PC-9 (cell line): ENCODE data around the gene LEPR. TPM values are rescaled to one million over a fixed set of nuclear protein-coding genes. Genes with fewer than 3 reads are reported as not detected.

Experiments
- BruUV-seq: library from RNA; stranded (reverse); fragments of 400-500 nt; replicated peaks from 2 replicates; lab custom pipeline; 2021; lab: Mats Ljungman, UMichigan
- CTCF ChIA-PET: fragments of 300-600 bp; sonication (Branson Sonifier 250); formaldehyde crosslinking; loops from one replicate; lab custom pipeline; 2022; ENCODE audit warnings: antibody characterized with exemption; lab: Charles Lee
- POLR2A ChIA-PET: fragments of 300-600 bp; sonication (Branson Sonifier 250); formaldehyde crosslinking; loops from one replicate; lab custom pipeline; 2022; ENCODE audit warnings: antibody characterized with exemption; ENCODE audit not compliant: unreplicated experiment; lab: Charles Lee
- DNase-seq, 2 experiments: peaks; one replicate each; pipeline versions ENCODE4 v3.0.0 to v3.0.0-alpha.2; 2015 to 2022; ENCODE audit warnings: mixed read lengths in 1 of 2
- H2AFZ ChIP-seq: fragments of 200-600 bp; sonication (generic); 2 replicates; pipeline ENCODE4 v1.8.1; 2017; ENCODE audit warnings: antibody characterized with exemption
- H3F3A ChIP-seq: fragments of 200-600 bp; sonication (generic); 2 replicates; pipeline ENCODE4 v1.8.1; 2017; ENCODE audit warnings: antibody characterized with exemption, mild to moderate bottlenecking, low read depth; ENCODE audit not compliant: insufficient read depth
- H3K27ac ChIP-seq: fragments of 200-600 bp; sonication (generic); 2 replicates; pipeline ENCODE4 v1.6.1; 2016; ENCODE audit warnings: mixed run types
- H3K27me3 ChIP-seq: fragments of 200-600 bp; sonication (generic); 2 replicates; pipeline ENCODE4 v1.6.1; 2016; ENCODE audit warnings: low read depth, mixed run types; ENCODE audit not compliant: insufficient read depth
- H3K36me3 ChIP-seq: fragments of 200-600 bp; sonication (generic); 2 replicates; pipeline ENCODE4 v1.6.1; 2016; ENCODE audit warnings: low read depth, mixed run types
- H3K4me1 ChIP-seq: fragments of 200-600 bp; sonication (generic); replicated peaks from 2 replicates; pipeline ENCODE4 v1.6.1; 2016; ENCODE audit warnings: mixed run types; ENCODE audit not compliant: insufficient read depth
- H3K4me2 ChIP-seq: fragments of 200-600 bp; sonication (generic); 2 replicates; pipeline ENCODE4 v1.6.1; 2017; ENCODE audit warnings: mixed run types
- H3K4me3 ChIP-seq: fragments of 200-600 bp; sonication (generic); 2 replicates; pipeline ENCODE4 v1.6.1; 2016; ENCODE audit warnings: mixed run types
- H3K79me2 ChIP-seq: fragments of 200-600 bp; sonication (generic); 2 replicates; pipeline ENCODE4 v1.6.1; 2017; ENCODE audit warnings: low read depth, mixed run types
- H3K9me2 ChIP-seq: fragments of 200-600 bp; sonication (generic); 2 replicates; pipeline ENCODE4 v1.8.1; 2017; ENCODE audit warnings: mild to moderate bottlenecking; ENCODE audit not compliant: insufficient read depth
- H3K9me3 ChIP-seq: fragments of 200-600 bp; sonication (generic); 2 replicates; pipeline ENCODE4 v1.8.1; 2016; ENCODE audit warnings: low read depth; ENCODE audit not compliant: insufficient read depth
- H4K20me1 ChIP-seq: fragments of 200-600 bp; sonication (generic); 2 replicates; pipeline ENCODE4 v1.8.1; 2017; ENCODE audit not compliant: insufficient read depth
- EZH2 ChIP-seq: fragments of 200-600 bp; sonication (generic); IDR thresholded peaks from 2 replicates; pipeline ENCODE4 v1.8.0; 2017; ENCODE audit warnings: antibody characterized with exemption, low read depth
- intact Hi-C: fragments of 100-400 bp; cut with micrococcal nuclease; formaldehyde crosslinking; loops from one replicate; pipeline ENCODE4 v1.10.0; 2022; ENCODE audit not compliant: unreplicated experiment
- total RNA-seq: library from RNA; stranded (reverse); gene quantifications from 2 replicates; pipeline ENCODE4 v1.2.3, GENCODE V29; 2021
- TF ChIP-seq, protein P1 (sequence below): fragments of 200-600 bp; sonication (generic); conservative IDR thresholded peaks from 2 replicates; pipeline ENCODE4 v1.6.1; 2017; ENCODE audit warnings: mixed run types, antibody characterized with exemption, mild to moderate bottlenecking, moderate library complexity

Gene LEPR
- total RNA-seq, 1 experiment from 2014 or later = 34.8 TPM

DNA sequence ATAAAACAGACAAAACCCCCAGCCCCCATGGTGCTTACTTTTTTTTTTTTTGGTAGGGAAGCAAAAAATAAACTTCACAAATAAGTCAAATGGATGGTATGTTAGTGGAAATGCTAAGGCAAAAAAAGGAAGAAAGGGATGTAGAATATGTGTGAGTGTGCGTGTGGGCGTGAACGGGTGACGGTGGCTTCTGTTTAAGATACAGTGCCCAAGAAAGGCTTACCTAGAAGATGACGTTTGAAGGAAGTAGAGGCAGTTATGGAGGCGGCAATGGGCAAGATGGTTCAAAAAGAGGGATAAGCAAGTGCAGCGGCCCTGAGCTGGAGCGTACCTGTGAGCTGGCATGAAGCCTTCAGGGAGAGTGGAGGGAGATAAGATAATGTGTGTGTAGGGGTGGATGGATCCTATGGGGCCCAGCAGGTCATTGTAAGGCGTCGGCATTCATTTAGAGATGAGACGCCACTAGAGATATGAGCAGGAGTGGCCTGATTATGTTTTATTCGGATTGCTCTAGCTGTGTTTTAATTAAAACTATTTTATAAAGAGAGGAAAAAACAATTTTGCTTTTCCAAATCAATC lies 19.9 kb downstream of the LEPR start:
- TF ChIP-seq, protein P1, sequence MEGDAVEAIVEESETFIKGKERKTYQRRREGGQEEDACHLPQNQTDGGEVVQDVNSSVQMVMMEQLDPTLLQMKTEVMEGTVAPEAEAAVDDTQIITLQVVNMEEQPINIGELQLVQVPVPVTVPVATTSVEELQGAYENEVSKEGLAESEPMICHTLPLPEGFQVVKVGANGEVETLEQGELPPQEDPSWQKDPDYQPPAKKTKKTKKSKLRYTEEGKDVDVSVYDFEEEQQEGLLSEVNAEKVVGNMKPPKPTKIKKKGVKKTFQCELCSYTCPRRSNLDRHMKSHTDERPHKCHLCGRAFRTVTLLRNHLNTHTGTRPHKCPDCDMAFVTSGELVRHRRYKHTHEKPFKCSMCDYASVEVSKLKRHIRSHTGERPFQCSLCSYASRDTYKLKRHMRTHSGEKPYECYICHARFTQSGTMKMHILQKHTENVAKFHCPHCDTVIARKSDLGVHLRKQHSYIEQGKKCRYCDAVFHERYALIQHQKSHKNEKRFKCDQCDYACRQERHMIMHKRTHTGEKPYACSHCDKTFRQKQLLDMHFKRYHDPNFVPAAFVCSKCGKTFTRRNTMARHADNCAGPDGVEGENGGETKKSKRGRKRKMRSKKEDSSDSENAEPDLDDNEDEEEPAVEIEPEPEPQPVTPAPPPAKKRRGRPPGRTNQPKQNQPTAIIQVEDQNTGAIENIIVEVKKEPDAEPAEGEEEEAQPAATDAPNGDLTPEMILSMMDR = no peak
- no peak for TF ChIP-seq EZH2
- Histone ChIP-seq H3K36me3 (no peaks in the 10 kb centered on the region), H3K27ac (no peak overlapping the region), H3K9me2 (no peaks in the 10 kb centered on the region), H4K20me1 (no peaks in the 10 kb centered on the region), H3F3A (no peaks in the 10 kb centered on the region), H3K4me3 (no peak overlapping the region), H3K9me3 (no peaks in the 10 kb centered on the region), H3K4me2 (no peak overlapping the region), H2AFZ (no peak overlapping the region), H3K79me2 (no peaks in the 10 kb centered on the region), H3K4me1 (no peaks in the 10 kb centered on the region), H3K27me3 (no peaks in the 10 kb centered on the region)
- intact Hi-C loops = no loop called here
- ChIA-PET POLR2A (no interaction called here), CTCF (no interaction called here)
- no TSS peak for BruUV-seq
- no peak for DNase-seq

DNA sequence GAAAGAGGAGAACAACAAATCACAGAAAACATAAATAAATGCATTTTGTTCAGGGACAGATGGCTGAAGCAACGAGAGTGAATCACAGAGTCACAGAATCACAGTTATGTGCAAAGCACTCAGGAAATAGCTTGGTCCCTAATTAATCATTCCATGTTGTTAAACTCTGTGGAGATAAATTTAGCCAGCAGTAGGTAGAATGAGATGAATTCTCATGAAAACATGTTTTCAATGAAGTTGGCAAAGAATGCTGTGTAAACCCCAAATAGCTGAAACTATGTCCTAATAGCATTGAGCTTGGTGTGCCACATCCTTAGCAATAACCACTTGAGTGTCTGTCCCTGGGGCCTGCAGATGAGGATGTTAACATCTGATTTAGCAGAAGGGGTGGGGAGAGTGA lies 20.4 kb downstream of the LEPR start:
- ChIA-PET CTCF (no interaction called here), POLR2A (no interaction called here)
- Histone ChIP-seq H3K79me2 (no peaks in the 10 kb centered on the region), H3K4me3 (no peak overlapping the region), H3F3A (no peaks in the 10 kb centered on the region), H3K4me1 (no peaks in the 10 kb centered on the region), H2AFZ (no peak overlapping the region), H4K20me1 (no peaks in the 10 kb centered on the region), H3K4me2 (no peak overlapping the region), H3K27ac (no peak overlapping the region), H3K9me2 (no peaks in the 10 kb centered on the region; the same call in 1 of the 2 replicates), H3K27me3 (no peaks in the 10 kb centered on the region), H3K9me3 (no peaks in the 10 kb centered on the region), H3K36me3 (no peaks in the 10 kb centered on the region)
- BruUV-seq = no TSS peak
- intact Hi-C loops = no loop called here
- no peak for TF ChIP-seq EZH2
- TF ChIP-seq, protein P1 = no peak
- DNase-seq = no peak

DNA sequence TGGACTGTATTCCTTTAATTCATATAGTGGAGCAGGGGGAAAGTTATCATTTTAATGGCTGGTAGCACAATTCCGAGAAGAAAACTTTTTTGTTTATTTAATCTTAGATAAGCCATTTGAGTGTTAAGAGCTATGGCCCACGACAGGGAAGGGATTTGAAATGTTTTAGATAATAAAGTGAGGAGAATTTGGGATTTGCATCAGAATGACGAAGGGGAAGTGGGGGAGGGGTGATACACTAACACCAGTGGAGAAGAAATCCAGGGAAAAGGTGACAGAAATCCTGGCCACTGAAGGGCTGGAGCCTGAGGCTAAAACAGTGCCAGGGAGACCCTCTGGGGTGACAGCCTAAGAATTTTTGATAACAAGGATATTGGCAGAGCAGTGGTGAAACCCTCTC lies 21.0 kb downstream of the LEPR start:
- Histone ChIP-seq H3K9me2 (no peaks in the 10 kb centered on the region; the same call in 1 of the 2 replicates), H3K27ac (no peak overlapping the region), H3K4me3 (no peak overlapping the region), H3K36me3 (no peaks in the 10 kb centered on the region), H3K4me2 (no peak overlapping the region), H2AFZ (no peak overlapping the region), H3K27me3 (no peaks in the 10 kb centered on the region), H3K9me3 (no peaks in the 10 kb centered on the region), H3K4me1 (no peaks in the 10 kb centered on the region), H3F3A (no peaks in the 10 kb centered on the region), H4K20me1 (no peaks in the 10 kb centered on the region), H3K79me2 (no peaks in the 10 kb centered on the region)
- CTCF ChIA-PET = no interaction called here
- no peak for TF ChIP-seq EZH2
- TF ChIP-seq, protein P1 = no peak
- POLR2A ChIA-PET = no interaction called here
- no TSS peak for BruUV-seq
- intact Hi-C loops = no loop called here
- DNase-seq = no peak
